GM23248 (cell line): ENCODE data around the gene ARHGDIB. TPM values are rescaled to one million over a fixed set of nuclear protein-coding genes. Genes with fewer than 3 reads are reported as not detected.

ENCODE experiments used
- DNase-seq: peaks from one replicate; pipeline ENCODE4 v3.0.0-alpha.2; 2015
- H2AFZ ChIP-seq: fragments of 200-600 bp; sonication (generic); 2 replicates; pipeline ENCODE4 v1.6.1; 2016; ENCODE audit warnings: antibody characterized with exemption
- H3F3A ChIP-seq: fragments of 200-600 bp; sonication (generic); 2 replicates; pipeline ENCODE4 v1.6.1; 2016; ENCODE audit warnings: mild to moderate bottlenecking, antibody characterized with exemption, mixed run types; ENCODE audit not compliant: insufficient read depth
- H3K27ac ChIP-seq: fragments of 200-600 bp; sonication (generic); 2 replicates; pipeline ENCODE4 v1.5.1; 2016; ENCODE audit warnings: mild to moderate bottlenecking
- H3K27me3 ChIP-seq: fragments of 200-600 bp; sonication (generic); replicated peaks from 2 replicates; pipeline ENCODE4 v1.6.1; 2016; ENCODE audit warnings: mild to moderate bottlenecking; ENCODE audit not compliant: insufficient read depth
- H3K36me3 ChIP-seq: fragments of 200-600 bp; sonication (generic); 2 replicates; pipeline ENCODE4 v1.6.1; 2016; ENCODE audit warnings: low read depth, mild to moderate bottlenecking
- H3K4me1 ChIP-seq: fragments of 200-600 bp; sonication (generic); 2 replicates; pipeline ENCODE4 v1.6.1; 2016; ENCODE audit warnings: mild to moderate bottlenecking; ENCODE audit not compliant: insufficient read depth
- H3K4me2 ChIP-seq: fragments of 200-600 bp; sonication (generic); one replicate; pipeline ENCODE4 v1.6.1; 2016; ENCODE audit warnings: mild to moderate bottlenecking; ENCODE audit not compliant: unreplicated experiment
- H3K4me3 ChIP-seq: fragments of 200-600 bp; sonication (generic); 2 replicates; pipeline ENCODE4 v1.5.1; 2016; ENCODE audit warnings: mild to moderate bottlenecking
- H3K79me2 ChIP-seq: fragments of 200-600 bp; sonication (generic); 2 replicates; pipeline ENCODE4 v1.6.1; 2016; ENCODE audit warnings: mild to moderate bottlenecking; ENCODE audit not compliant: insufficient read depth
- H3K9ac ChIP-seq: fragments of 200-600 bp; sonication (generic); 2 replicates; pipeline ENCODE4 v1.6.1; 2016; ENCODE audit warnings: mild to moderate bottlenecking
- H3K9me2 ChIP-seq: fragments of 200-600 bp; sonication (generic); 2 replicates; pipeline ENCODE4 v1.6.1; 2016; ENCODE audit warnings: mixed run types, mild to moderate bottlenecking, moderate library complexity; ENCODE audit not compliant: insufficient read depth
- H3K9me3 ChIP-seq: fragments of 200-600 bp; sonication (generic); one replicate; pipeline ENCODE4 v1.6.1; 2017; ENCODE audit warnings: low read depth
- H4K20me1 ChIP-seq: fragments of 200-600 bp; sonication (generic); 2 replicates; pipeline ENCODE4 v1.6.0; 2016; ENCODE audit not compliant: insufficient read depth
- EZH2 ChIP-seq: fragments of 200-600 bp; sonication (generic); IDR thresholded peaks from 2 replicates; pipeline ENCODE4 v1.6.1; 2018; ENCODE audit warnings: antibody characterized with exemption, mild to moderate bottlenecking; ENCODE audit not compliant: insufficient read depth, poor library complexity, severe bottlenecking
- EZH2phosphoT487 ChIP-seq: fragments of 200-600 bp; sonication (generic); IDR thresholded peaks from 2 replicates; pipeline ENCODE4 v1.6.1; 2018; ENCODE audit warnings: antibody characterized with exemption, moderate library complexity, mild to moderate bottlenecking, low read depth; ENCODE audit not compliant: insufficient read depth
- WGBS, 2 experiments: methylation state at CpG; one replicate each; pipeline ENCODE4 v1.1.6; 2015 to 2017; ENCODE audit warnings: low lambda C conversion rate in 2 of 2, low coverage in 1 of 2; ENCODE audit errors: missing lambda C conversion rate in 2 of 2; 5-methylcytosine and 5-hydroxymethylcytosine counted together
- in situ Hi-C: fragments of 300-500 bp; cut with MboI; formaldehyde crosslinking; loops from 2 replicates; pipeline ENCODE4 v1.15.0; 2020
- polyA plus RNA-seq: library from polyadenylated mRNA; unstranded; fragments of >200 nt; fragmentation: Nextera tagmentation; extraction: Ambion mirVana; gene quantifications from 2 replicates; pipeline ENCODE4 v1.2.1, GENCODE V29; 2016
- total RNA-seq: library from RNA; depleted of rRNA; stranded (reverse); fragments of >200 nt; shearing (Covaris generic); gene quantifications from 2 replicates; pipeline ENCODE4 v1.2.3, GENCODE V29; 2014

ARHGDIB gene
- total and polyA plus RNA-seq, 2 experiments from 2014 or later: 8.5 to 10.4 TPM

- 85% methylated on average over 3 of the region's 3 CpGs for WGBS, 2 experiments
Measured at GRCh38 chr12:14976658-14977057, 15.3 kb upstream of the ARHGDIB start.

GRCh38 chr12:14975457-14975856, 14.1 kb upstream of the ARHGDIB start:
- no peaks in the 10 kb centered on the region for H3F3A ChIP-seq
- H3K4me3 ChIP-seq: no peak overlapping the region
- H4K20me1 ChIP-seq: no peaks in the 10 kb centered on the region
- H3K9me2 ChIP-seq: no peaks in the 10 kb centered on the region
- no peaks in the 10 kb centered on the region for H3K4me1 ChIP-seq
- TF ChIP-seq EZH2 (no peak), EZH2phosphoT487 (no peak)
- no peak overlapping the region for H3K9ac ChIP-seq
- no peaks in the 10 kb centered on the region for H3K9me3 ChIP-seq
- H3K27ac ChIP-seq: no peak overlapping the region
- no peaks in the 10 kb centered on the region for H3K79me2 ChIP-seq
- H3K27me3 ChIP-seq: peaks cover 15% of the 10 kb centered on the region; the same call in 1 of the 2 replicates
- in situ Hi-C loops: no loop called here
- no peaks in the 10 kb centered on the region for H3K36me3 ChIP-seq
- no peak overlapping the region for H3K4me2 ChIP-seq
- 87% methylated on average over 3 to 4 of the region's 4 CpGs for WGBS, 2 experiments
- DNase-seq: no peak
- H2AFZ ChIP-seq: no peak overlapping the region

More at GRCh38 chr12:14976658-14977057, 15.3 kb upstream of the ARHGDIB start:
- no peaks in the 10 kb centered on the region for H3K36me3 ChIP-seq
- no peak overlapping the region for H3K9ac ChIP-seq
- no peaks in the 10 kb centered on the region for H3F3A ChIP-seq
- no peak for TF ChIP-seq EZH2phosphoT487
- TF ChIP-seq EZH2: no peak
- in situ Hi-C loops: no loop called here
- H3K27ac ChIP-seq: no peak overlapping the region
- H3K9me2 ChIP-seq: no peaks in the 10 kb centered on the region
- H3K4me3 ChIP-seq: no peak overlapping the region
- no peak for DNase-seq
- no peaks in the 10 kb centered on the region for H3K4me1 ChIP-seq
- H4K20me1 ChIP-seq: no peaks in the 10 kb centered on the region
- H3K4me2 ChIP-seq: no peak overlapping the region
- H3K9me3 ChIP-seq: no peaks in the 10 kb centered on the region
- no peak overlapping the region for H2AFZ ChIP-seq
- peaks cover 15% of the 10 kb centered on the region; the same call in 1 of the 2 replicates for H3K27me3 ChIP-seq
- no peaks in the 10 kb centered on the region for H3K79me2 ChIP-seq

GRCh38 chr12:14974633-14975032, 13.2 kb upstream of the ARHGDIB start:
- in situ Hi-C loops: no loop called here
- H3K79me2 ChIP-seq: no peaks in the 10 kb centered on the region
- H3K9me2 ChIP-seq: no peaks in the 10 kb centered on the region
- no peak overlapping the region for H3K4me3 ChIP-seq
- TF ChIP-seq EZH2 (no peak), EZH2phosphoT487 (no peak)
- no peak overlapping the region for H2AFZ ChIP-seq
- H4K20me1 ChIP-seq: no peaks in the 10 kb centered on the region
- H3K4me2 ChIP-seq: no peak overlapping the region
- H3K27ac ChIP-seq: no peak overlapping the region
- H3K36me3 ChIP-seq: no peaks in the 10 kb centered on the region
- no peaks in the 10 kb centered on the region for H3K9me3 ChIP-seq
- peaks cover 15% of the 10 kb centered on the region; the same call in 1 of the 2 replicates for H3K27me3 ChIP-seq
- no peak overlapping the region for H3K9ac ChIP-seq
- no peak for DNase-seq
- H3F3A ChIP-seq: no peaks in the 10 kb centered on the region
- 38 to 61% methylated on average over 3 of the region's 3 CpGs for WGBS, 2 experiments
- H3K4me1 ChIP-seq: no peaks in the 10 kb centered on the region

- no peak within 1 kb of the TSS for H3K4me2 ChIP-seq
- H4K20me1 ChIP-seq: no peaks in the 10 kb centered on the region
- no peaks in the 10 kb centered on the region for H3K9me2 ChIP-seq
- no peak within 1 kb of the TSS for H3K27ac ChIP-seq
- no peaks in the 10 kb centered on the region for H3F3A ChIP-seq
- H3K9me3 ChIP-seq: no peaks in the 10 kb centered on the region
- DNase-seq: no peak
- 0 out of 2 replicates have a peak, but pooled peaks cover 4% of the 10 kb centered on the region for H3K27me3 ChIP-seq
- no peak within 1 kb of the TSS for H3K4me3 ChIP-seq
- H2AFZ ChIP-seq: no peak within 1 kb of the TSS
- H3K4me1 ChIP-seq: no peaks in the 10 kb centered on the region
- H3K9ac ChIP-seq: no peak within 1 kb of the TSS
- WGBS, 2 experiments: 46 to 58% methylated on average over 2 of the region's 2 CpGs
- TF ChIP-seq EZH2 (no peak), EZH2phosphoT487 (no peak)
- in situ Hi-C loops: no loop called here
- no peaks in the 10 kb centered on the region for H3K36me3 ChIP-seq
- H3K79me2 ChIP-seq: no peaks in the 10 kb centered on the region
Measured at GRCh38 chr12:14972816-14973215, 11.4 kb upstream of the ARHGDIB start, which contains the start of gene PDE6H. Gene PDE6H, plus strand, starts transcription at chr12:14973042. Its CDS starts 4,971 bp downstream, at chr12:14978013.
